LHCN-M2 (cell line): ENCODE results near the gene ABCB7. TPM values are rescaled to one million over a fixed set of nuclear protein-coding genes. Genes with fewer than 3 reads are reported as not detected.
"Not testable (repeated sequence)": the region's sequence is repeated elsewhere in the genome, so short reads cannot be mapped to it uniquely, and the experiment has no call there.

ENCODE experiments used
- DNase-seq: peaks from one replicate; pipeline ENCODE4 v3.0.0-alpha.2; 2012; ENCODE audit warnings: low read depth
- polyA plus RNA-seq: library from polyadenylated mRNA; unstranded; fragments of >200 nt; gene quantifications from one replicate; pipeline ENCODE4 v1.2.1, GENCODE V29; 2012; ENCODE audit warnings: missing spikeins
- total RNA-seq: library from RNA; depleted of rRNA; stranded (reverse); fragments of >200 nt; gene quantifications from 2 replicates; pipeline ENCODE4 v1.2.3, GENCODE V29; 2014; rRNA removed

ABCB7 gene
- 14.6 and 15.5 TPM in 2 replicates for total RNA-seq
- 9.2 TPM for polyA plus RNA-seq

DNA sequence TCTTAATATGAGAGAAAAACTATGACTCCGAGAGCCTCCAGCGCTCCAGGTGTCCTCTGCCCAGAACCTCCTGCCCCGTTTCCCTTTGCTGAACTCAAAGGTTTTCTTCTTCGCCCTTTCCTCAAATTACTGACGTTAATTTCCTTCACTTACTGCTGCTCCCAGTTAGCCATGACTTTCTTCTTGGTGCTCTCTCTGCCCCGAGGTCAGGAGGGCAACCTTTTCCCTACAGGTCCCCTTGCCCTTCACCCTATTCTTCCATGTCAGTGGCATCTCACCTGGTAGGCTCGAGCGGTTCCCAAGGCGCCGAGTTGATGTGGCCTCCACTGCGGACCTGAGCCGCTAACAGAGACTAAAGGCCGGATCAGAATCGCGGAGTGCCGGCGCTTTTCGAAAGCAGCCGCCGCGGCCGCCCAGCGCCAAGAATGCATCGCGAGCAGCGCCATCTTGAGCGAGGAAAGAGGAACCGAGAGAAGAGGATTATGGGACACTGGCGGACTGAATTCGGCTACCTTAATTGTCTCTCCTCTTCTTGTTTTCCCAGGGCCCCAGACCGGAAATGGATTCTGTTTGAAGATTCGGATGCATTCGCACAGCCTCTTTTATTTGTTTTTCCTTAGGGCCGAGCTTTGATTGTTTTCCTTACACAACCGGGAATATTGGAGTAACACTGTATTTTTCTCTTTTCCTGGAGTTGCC, at the start of gene ABCB7:
Gene ABCB7, minus strand, starts transcription at position 457 of the 699 bp plus-strand sequence. Its CDS starts 11 bp downstream, at position 446.
- DNase-seq: peak; percentile 75

- not testable (repeated sequence) for DNase-seq
Observed at GRCh38 chrX:75188415-75189206, 32.5 kb upstream of the ABCB7 start.

DNA sequence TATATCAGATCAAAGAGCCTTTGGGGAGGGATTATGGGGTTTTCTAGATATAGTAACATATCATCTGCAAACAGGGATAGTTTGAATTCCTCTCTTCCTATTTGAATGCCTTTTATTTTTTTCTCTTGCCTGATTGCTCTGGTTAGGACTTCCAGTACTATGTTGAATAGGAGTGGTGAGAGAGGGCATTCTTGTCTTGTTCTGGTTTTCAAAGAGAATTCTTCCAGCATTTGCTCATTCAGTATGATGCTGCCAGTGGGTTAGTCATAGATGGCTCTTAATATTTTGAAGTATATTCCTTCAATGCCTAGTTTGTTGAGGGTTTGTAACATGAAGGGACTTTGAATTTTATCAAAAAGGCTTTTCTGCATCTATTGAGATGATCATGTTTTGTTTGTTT, 25.6 kb upstream of the ABCB7 start:
- DNase-seq: peak; percentile 24

GRCh38 chrX:75179536-75180293, 23.6 kb upstream of the ABCB7 start:
- DNase-seq: not testable (repeated sequence)

- not testable (repeated sequence) for DNase-seq
Observed at GRCh38 chrX:75172257-75172890, 16.3 kb upstream of the ABCB7 start.

DNA sequence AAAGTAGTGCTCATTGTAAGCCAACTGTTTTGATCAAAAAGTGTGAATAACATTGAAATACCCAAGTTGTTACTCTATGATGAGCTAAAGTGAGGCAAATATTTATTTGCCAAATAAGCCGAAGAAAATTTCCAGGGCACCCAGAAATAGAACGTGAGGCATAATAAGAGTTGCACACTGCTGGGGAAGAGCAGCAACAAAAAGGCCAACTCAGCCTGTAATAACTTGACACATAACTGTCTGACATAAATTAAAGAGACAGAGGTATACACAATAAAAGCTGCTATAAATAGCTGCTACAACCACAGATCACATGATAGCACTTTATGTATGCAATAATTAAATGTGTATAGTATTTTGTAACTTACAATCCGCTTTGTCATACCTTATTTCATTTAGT, 2.0 kb upstream of the ABCB7 start:
- no peak for DNase-seq

GRCh38 chrX:75156531-75156945, 455 bp upstream of the ABCB7 start:
- DNase-seq: peak; percentile 19

DNA sequence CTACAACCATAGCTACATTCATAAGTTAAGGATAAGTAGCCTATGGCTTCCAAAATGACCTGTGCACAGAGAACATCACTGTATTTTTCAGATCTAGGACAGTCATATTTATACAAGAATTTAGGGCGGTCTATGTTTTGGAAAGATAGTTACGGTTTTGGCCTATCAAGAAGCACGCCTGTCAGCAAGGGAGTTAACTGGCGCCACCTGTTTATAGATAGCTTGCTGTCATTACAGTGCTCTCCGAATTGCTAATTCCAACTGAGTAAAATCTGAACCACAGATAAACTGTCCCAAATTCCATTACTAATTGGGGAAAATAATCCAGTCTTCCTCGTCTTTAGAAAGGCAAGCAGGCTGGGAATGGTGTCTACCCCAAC, 646 bp downstream of the ABCB7 start:
- no peak for DNase-seq

DNA sequence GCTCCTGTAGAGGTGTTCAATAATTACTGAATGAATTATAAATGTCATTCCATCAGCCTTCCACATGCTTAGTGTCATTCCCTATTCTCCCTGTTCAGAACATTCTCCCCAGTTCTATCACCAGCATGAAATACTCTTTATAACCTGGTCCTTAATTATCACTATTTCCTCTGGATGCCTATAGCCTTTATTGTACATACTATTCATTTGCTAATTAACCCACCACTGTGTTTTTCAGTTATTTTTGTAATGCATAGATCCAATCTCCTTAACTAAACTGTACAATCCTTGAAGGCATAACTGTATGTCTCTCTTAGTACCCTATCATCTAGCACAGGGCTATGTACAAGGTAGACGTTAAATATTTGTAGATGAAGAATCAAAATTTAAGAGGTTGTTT, 1.2 kb downstream of the ABCB7 start:
- DNase-seq: no peak

- DNase-seq: no peak
Observed at GRCh38 chrX:75151827-75152592, 4.1 kb downstream of the ABCB7 start.

- DNase-seq: no peak
Observed at GRCh38 chrX:75149654-75150053, 6.4 kb downstream of the ABCB7 start.

DNA sequence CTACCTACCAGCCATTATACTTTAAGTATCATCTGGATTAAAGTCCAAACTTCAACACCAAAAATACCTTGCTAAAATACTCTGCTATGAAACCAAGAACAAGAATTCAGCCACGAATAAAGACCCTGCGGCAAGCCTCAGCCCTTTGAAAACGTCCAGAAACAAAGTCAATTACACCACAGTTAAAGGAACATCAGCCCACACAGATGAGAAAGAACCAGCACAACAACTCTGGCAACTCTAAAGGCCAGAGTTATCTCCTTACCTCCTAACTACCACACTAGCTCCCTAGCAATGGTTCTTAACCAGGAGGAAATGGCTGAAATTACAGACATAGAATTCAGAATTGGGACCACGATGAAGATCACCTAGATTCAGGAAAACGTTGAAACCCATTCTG, 23.4 kb downstream of the ABCB7 start:
- no peak for DNase-seq

- DNase-seq: no peak
Observed at GRCh38 chrX:75131973-75132627, 24.0 kb downstream of the ABCB7 start.

DNA sequence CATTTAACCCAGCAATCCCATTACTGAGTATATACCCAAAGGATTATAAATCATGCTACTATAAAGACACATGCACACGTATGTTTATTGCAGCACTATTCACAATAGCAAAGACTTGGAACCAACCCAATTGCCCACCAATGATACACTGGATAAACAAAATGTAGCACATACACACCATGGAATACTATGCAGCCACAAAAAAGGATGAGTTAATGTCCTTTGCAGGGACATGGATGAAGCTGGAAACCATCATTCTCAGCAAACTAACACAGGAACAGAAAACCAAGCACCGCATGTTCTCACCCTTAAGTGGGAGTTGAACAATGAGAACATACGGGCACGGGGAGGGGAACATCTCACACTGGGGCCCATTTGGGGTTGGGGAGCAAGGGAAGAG, 27.0 kb downstream of the ABCB7 start:
- not testable (repeated sequence) for DNase-seq

DNA sequence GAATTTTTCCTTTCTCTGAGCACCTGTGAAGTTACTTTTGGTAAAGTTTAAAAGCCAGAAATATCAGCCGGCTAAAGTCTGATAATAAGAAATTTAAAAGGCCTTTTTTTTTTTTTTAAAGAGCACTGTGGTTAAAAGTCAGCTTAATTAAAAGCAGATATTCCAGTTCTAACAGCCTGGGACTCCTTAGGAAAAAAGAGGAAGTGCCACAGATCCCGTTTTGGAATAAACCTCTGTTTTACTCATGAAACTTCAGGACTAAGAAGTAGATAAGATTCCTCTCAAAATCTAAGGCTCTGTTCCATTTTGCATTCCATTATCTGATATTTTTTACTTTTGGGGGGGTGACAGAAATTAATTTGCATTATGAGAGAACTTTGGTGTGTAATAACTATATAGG, 37.8 kb downstream of the ABCB7 start:
- no peak for DNase-seq

- DNase-seq: no peak
Observed at GRCh38 chrX:75115707-75116413, 40.2 kb downstream of the ABCB7 start.

- no peak for DNase-seq
Observed at GRCh38 chrX:75114638-75115037, 41.4 kb downstream of the ABCB7 start.

GRCh38 chrX:75113664-75114063, 42.4 kb downstream of the ABCB7 start:
- no peak for DNase-seq

GRCh38 chrX:75107863-75108509, 48.1 kb downstream of the ABCB7 start:
- DNase-seq: no peak
